GM12875 (cell line): Measurements from ENCODE around the gene MAGI3.
"Not testable (repeated sequence)": the region's sequence is repeated elsewhere in the genome, so short reads cannot be mapped to it uniquely, and the experiment has no call there.

Experiments used
- H3K4me3 ChIP-seq: one replicate; pipeline ENCODE4 v1.5.1; 2011; ENCODE audit warnings: low read depth, low read length, control low read depth
- TF ChIP-seq, protein P1 (sequence below): IDR thresholded peaks from 2 replicates; pipeline ENCODE4 v1.5.1; 2011; ENCODE audit warnings: low read depth, mild to moderate bottlenecking, control low read depth, inconsistent platforms, low read length, moderate library complexity, borderline replicate concordance; ENCODE audit not compliant: insufficient read depth

The MAGI3 gene

DNA sequence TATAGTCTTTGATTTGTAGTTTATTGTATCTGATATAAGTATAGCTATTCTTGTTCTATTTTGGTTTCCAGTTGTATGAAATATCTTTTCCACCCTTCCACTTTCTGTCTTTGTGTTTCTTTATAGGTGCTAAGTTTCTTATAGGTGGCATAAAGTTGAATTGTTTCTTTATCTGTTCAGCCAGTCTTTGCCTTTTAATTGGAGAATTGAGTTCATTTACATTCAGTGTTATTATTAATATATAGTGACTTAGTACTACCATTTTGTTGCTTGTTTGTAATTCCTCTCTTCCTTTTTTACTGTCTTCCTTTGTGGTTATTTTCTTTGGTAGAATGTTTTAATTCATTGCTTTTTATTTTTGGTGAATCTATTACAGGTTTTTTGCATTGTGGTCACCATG lies 77.7 kb downstream of the MAGI3 start:
- H3K4me3 ChIP-seq, result no peak overlapping the region
- TF ChIP-seq, protein P1, sequence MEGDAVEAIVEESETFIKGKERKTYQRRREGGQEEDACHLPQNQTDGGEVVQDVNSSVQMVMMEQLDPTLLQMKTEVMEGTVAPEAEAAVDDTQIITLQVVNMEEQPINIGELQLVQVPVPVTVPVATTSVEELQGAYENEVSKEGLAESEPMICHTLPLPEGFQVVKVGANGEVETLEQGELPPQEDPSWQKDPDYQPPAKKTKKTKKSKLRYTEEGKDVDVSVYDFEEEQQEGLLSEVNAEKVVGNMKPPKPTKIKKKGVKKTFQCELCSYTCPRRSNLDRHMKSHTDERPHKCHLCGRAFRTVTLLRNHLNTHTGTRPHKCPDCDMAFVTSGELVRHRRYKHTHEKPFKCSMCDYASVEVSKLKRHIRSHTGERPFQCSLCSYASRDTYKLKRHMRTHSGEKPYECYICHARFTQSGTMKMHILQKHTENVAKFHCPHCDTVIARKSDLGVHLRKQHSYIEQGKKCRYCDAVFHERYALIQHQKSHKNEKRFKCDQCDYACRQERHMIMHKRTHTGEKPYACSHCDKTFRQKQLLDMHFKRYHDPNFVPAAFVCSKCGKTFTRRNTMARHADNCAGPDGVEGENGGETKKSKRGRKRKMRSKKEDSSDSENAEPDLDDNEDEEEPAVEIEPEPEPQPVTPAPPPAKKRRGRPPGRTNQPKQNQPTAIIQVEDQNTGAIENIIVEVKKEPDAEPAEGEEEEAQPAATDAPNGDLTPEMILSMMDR, result no peak

DNA sequence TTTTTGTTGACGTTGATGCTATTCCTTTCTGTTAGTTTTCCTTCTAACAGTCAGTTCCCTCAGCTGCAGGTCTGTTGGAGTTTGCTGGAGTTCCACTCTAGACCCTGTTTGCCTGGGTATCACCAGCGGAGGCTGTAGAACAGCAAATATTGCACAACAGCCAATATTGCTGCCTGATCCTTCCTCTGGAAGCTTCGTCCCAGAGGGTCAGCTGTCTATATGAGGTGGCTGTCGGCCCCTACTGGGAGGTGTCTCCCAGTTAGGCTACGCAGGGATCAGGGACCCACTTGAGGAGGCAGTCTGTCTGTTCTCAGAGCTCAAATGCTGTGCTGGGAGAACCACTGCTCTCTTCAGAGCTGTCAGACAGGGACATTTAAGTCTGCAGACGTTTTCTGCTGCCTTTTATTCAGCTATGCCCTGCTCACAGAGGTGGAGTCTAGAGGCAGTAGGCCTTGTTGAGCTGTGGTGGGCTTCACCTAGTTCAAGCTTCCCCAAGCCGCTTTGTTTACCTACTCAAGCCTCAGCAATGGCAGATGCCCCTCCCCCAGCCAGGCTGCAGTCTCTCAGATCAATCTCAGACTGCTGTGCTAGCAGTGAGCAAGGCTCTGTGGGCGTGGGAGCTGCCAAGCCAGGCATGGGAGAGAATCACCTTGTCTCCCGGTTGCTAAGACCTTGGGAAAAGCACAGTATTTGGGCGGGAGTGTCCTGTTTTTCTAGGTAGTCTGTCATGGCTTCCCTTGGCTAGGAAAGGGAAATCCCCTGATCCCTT lies 88.3 kb downstream of the MAGI3 start:
- not testable (repeated sequence) for H3K4me3 ChIP-seq

DNA sequence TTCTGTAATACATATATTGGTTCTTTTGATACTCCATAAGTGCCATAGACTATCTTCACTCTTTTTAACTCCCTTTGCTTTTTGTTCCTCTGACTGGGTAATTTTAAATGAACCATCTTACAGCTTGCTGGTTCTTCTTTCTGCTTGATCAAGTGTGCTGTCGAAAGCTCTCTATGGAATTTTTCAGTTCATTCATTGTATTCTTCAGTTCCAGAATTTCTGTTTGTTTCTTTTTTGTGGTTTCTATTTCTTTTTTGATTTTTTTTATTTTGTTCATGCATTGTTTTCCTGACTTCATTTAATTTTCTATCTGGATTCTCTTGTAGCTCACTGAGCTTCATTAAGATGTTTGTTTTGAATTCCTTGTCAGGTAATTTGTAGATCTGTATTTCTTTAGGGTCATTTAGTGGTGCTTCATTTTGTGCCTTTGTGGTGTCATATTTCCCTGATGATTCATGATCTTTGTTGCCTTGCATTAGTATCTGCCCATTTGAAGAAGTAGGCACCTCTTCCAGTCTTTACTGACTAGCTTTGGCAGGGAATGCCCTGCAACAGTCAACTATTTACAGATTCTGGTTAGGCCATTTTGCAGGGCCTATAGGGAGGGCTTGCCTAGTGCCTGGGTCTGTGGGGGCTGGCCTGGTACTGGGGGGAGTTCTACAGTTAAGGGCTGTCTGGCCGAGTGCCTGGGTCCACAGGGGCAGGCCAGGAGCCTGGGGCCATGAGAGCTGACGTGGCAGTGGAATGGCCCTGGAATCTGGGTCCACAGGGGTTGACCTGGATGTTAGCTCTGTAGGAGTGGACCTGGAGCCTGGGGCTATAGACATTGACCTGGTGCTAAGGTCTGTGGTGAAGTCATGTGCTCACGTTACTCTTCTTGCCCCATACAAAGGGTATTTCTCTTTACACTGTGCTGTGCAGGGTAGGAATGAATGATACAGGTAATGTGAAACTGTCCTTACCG lies 89.7 kb downstream of the MAGI3 start:
- TF ChIP-seq, protein P1, result no peak
- no peak overlapping the region for H3K4me3 ChIP-seq

DNA sequence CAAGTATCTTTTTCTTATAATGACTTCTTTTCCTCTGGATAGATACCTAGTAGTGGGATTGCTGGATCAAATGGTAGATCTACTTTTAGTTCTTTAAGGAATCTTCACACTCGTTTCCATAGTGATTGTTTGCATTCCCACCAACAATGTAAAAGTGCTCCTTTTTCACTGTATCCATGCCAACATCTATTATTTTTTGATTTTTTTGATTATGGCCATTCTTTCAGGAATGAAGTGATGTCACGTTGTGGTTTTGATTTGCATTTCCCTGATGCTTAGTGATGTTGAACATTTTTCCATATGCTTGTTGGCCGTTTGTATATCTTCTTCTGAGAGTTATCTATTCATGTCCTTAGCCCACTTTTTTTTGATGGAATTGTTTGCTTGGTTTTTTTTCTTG lies 94.8 kb downstream of the MAGI3 start:
- H3K4me3 ChIP-seq, result not testable (repeated sequence)

DNA sequence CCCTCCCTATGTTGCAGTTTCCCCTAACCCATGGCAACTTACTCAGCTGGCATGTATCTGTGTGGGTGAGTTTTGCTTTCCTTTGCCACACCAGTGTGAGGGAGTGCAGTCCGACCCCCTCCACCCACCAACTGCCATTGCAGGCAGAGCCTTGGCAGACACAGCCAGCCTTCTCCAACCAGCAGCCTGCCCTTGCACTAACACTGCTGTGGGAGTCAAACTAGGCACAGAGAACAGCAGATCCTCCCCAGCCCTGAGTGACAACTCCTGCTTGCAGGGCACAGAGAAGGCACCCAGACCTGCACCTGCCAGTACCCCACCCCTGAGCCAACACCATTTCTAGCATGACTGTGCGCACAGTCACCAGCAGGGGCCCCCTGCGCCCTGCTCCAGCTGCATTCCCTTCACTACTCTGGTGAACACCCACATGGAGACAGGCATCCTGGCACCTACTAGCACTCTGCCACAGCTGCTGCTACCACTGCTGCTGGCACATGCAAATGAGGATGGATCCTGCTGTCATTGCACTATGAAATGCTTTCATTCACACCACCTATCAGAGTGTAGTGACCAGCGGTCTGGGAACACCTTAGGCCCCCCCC lies 98.4 kb downstream of the MAGI3 start:
- TF ChIP-seq, protein P1, result no peak

DNA sequence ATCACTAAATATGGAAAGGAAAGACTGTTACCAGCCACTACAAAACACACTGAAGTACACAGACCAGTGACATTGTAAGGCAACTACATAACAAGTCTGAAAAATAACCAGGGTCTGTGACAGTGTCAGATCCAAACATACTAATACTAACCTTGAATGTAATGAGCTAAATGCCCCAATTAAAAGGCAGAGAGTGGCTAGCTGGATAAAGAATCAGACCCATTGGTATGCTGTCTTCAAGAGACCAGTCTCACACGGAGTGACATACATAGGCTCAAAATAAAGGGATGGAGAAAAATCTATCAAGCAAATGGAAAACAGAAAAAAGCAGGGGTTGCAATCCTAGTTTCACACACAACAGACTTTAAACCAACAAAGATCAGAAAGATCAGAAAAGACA lies 100.1 kb downstream of the MAGI3 start:
- H3K4me3 ChIP-seq, result no peak overlapping the region
- TF ChIP-seq, protein P1, result no peak

More for the DNA sequence above, 98.4 kb downstream of the MAGI3 start:
- H3K4me3 ChIP-seq, result no peak overlapping the region

DNA sequence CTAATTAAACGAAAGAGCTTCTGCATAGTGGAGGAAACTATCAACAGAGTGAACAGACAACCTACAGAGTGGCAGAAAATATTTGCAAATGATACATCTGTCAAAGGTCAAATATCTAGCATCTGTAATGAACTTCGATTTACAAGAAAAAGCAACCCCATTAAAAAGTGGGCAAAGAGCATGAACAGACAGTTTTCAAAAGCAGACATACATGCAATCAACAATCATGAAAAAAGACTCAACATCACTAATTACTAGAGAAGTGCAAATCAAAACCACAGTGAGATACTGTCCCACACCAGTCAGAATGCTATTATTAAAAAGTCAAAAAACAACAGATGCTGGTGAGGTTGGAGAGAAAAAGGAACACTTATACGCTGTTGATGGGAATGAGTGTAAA lies 103.2 kb downstream of the MAGI3 start:
- TF ChIP-seq, protein P1, result no peak
- H3K4me3 ChIP-seq, result no peak overlapping the region
